Left cardiac atrium (tissue), 4 donors: ENCODE data around the gene LRRC4C. TPM values are rescaled to one million over a fixed set of nuclear protein-coding genes. Genes with fewer than 3 reads are reported as not detected.
A peak's percentile ranks its signal among the peaks of the same experiment; 100 is the strongest.

Source experiments
- ATAC-seq, 2 donors: fragments of 200-7000 bp; cut with Tn5 transposase; one replicate each; pipeline ENCODE4 v1.9.1; 2020; ENCODE audit warnings: mild to moderate bottlenecking in 2 of 2, moderate library complexity in 2 of 2
- DNase-seq: peaks from one replicate; pipeline ENCODE4 v3.0.0-alpha.2; 2020
- intact Hi-C, 2 donors: fragments of 100-400 bp; cut with DNase I; formaldehyde crosslinking; loops; one replicate each; pipeline versions ENCODE4 v1.14.1 to v1.15.1; 2022 to 2023
- total RNA-seq, 2 donors: library from RNA; stranded (reverse); fragmentation: NEBNext Ultra II Directional; extraction: Animal tissue kit (Norgen Biotek cat#: 25700); gene quantifications; one replicate each; pipeline ENCODE4 v1.2.1, GENCODE V29; 2021
- donor health status: DM: no; HTN: yes; CAD: no.
- donor health status: DM: no; HTN: yes; CAD: no; lungs with severe emphysema.
- donor health status: DM: yes; HTN: yes; CAD: no.
- donor health status: Dilated cardiomyopathy.

The LRRC4C gene
- total RNA-seq, 2 donors from 2014 or later, result 1.3 to 1.6 TPM

GRCh38 chr11:40294349-40294735 lies 1165.1 kb downstream of the LRRC4C start:
- DNase-seq (no peak), ATAC-seq (no peak)
- intact Hi-C loops, result no loop called here

- intact Hi-C loops, result no loop called here
- DNase-seq (peak; percentile 68), ATAC-seq (peak; percentile 92 to 95)
These were observed 1165.7 kb downstream of the LRRC4C start for GRCh38 chr11:40293655-40294348.

- ATAC-seq, result peak; percentile 16 to 36
- no peak for DNase-seq
- intact Hi-C loops, result no loop called here
These were observed 1166.5 kb downstream of the LRRC4C start for GRCh38 chr11:40292721-40293508.

DNA sequence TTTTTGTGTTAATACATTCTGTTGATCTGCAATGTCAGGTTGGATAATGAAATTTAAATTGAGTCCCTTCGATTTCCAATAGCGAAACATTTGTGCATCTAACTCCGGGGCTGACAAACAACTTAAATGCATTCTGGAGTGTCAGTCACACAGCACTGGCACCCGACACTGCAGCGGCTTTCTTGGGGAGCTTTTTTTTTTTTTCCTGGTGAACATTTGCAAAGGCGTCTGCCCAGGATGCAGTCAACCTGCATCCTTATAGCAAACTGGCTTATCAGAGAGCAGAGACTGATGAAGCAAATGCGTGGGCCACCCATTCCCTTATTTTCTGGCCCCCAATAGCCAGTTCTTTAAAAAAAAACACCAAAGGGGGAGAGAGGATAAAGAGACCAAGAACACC lies 1167.7 kb downstream of the LRRC4C start:
- intact Hi-C loops, result no loop called here
- DNase-seq (no peak), ATAC-seq (no peak)

DNA sequence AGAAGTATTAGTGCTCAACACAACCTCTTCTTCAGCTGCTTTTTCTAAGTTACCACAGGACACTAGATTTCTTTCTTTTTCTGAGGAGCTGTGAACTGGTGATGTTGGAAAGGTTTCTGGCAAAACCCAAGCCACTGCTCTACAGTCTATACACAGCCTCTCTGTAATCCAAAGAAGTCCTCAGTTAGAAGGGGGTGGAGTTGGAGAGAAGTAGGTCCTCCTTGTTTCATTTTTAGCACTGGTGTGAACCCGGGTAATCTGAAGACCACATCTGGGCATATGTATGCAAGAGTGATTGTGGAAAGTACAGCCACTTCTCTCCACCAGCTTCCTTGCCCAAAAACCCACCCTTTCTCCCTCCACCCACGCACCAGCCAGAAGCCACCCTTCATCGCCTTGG lies 1168.1 kb downstream of the LRRC4C start:
- peak in 1 of 2 donors; percentile 12 for ATAC-seq
- no peak for DNase-seq
- intact Hi-C loops, result no loop called here

DNA sequence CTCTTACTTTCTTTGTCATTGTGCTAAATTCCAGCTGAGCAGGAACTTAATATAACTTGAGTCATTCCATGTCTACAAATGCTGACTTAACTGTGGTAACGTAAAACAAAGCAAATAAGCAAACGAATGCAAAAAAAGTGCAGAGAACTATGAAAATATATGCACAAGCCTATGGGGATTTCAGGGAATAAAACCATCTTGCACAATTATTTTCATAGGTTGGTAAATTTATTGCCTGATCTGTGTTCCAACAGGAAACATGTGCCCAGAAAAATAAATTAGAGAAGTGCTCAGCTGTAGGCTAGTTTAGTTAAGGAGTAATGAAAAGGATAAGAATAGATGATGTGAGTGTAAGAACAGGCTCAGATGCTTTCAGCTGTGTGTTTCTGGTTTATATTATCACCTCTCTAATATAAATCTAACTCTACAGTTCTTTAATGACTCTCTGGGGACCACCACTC lies 1169.3 kb downstream of the LRRC4C start:
- intact Hi-C loops, result no loop called here
- DNase-seq (no peak), ATAC-seq (no peak)

DNA sequence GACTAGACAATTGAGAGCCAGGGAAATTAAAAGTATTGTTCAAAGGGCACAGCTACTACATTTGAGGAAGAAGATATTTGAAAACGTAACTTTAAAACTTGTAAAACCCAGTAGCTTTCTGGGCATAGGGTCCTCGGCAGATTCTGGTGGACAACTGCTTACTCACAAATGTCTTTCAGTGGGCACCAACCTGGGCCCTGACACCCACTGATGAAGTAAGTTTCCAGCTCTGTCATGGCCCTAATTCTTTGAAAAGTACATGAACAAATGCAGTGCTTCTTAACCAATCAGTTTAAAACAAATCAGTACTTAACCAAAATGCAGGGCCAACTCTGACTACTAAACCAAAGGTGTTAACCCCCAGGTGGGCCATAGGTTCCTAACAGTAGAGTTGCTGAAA lies 1170.1 kb downstream of the LRRC4C start:
- DNase-seq (no peak), ATAC-seq (no peak)
- intact Hi-C loops, result no loop called here

DNA sequence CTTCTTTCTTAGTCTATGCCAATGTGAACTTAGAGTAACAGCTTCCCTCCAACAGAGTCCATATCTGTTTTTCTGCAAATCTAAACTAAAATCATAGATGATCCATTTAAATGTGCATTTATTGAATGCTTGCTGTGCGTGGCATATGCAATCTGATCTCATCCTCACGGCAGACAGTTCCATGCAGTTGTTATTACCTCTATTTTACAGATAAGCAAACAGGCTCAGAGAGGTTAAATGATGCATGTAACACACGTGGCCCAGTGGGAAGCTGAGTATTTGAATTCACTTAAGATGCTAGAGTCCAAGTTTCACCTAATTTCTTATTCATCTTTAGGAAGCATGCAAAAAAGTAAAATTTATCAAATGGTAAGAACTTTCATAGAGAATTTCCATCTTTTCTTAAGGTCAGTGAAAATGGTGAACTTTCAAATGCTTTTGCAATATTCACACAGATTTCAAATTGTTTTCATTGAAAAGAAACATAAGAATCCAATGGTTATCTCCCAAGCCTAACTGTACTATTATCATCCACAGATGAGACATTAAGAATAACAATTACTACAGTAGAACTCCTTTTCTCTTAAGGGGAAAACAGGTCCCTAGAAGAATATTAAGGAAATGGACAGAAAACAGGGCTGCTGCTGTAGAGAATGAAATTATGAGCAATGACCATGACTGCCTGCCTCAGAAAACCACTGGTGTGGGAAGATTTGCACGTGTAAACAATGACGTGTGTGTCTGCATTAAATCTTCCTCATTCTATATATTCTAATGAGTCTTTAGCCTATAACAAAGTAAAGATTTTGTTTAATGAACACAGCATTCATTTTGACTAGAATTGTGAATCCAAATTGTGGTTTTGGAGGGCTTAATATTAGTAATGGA lies 1171.3 kb downstream of the LRRC4C start:
- intact Hi-C loops, result no loop called here

GRCh38 chr11:40286137-40286536 lies 1173.3 kb downstream of the LRRC4C start:
- ATAC-seq (no peak), DNase-seq (no peak)
- intact Hi-C loops, result no loop called here

More for the DNA sequence above, 1171.3 kb downstream of the LRRC4C start:
- ATAC-seq (no peak), DNase-seq (no peak)

DNA sequence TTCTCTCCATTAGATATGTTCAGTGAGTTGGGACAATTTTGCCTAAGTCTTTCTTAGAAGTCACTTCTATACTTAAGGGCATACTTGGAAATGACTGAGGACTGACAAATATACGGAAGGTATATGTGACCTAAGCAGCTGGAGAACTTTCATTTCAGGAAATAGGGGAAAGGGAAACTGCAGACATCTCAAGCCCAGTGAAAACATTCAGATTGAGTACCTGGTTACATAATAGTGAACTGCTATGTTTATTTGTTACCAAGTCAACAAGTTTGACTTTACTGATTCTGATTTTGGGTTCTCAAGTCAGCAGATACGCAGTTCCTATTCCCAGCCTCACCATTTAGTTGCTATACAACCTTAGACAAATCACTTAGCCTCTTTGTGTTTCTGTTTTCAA lies 1173.9 kb downstream of the LRRC4C start:
- intact Hi-C loops, result no loop called here
- ATAC-seq (no peak), DNase-seq (no peak)

DNA sequence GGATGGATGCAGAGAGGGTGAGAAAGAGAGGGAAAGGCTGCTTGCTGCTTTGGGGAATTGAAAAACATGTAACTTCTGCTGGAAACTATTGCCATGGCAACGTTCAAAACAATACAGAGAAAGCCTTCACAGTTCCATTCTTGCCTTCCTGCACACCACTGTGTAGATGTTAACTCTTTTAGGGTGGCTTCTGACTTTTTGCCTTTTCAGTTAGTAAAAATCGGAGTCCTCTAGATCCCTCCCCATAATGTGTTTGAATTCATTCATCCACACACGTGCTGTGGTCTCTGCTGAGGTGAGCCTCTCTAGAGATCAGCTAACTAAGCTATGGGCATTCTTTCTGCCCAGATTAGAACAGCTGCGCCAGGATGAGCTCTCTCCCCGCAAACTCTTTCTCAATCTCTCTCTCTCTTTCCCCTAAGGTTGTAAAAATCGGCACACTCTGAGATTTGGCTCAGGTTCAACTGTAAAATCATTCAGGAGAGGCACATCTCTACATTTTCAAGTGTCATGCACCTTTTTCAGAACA lies 1178.3 kb downstream of the LRRC4C start:
- ATAC-seq (peak; percentile 79 to 85), DNase-seq (no peak)
- intact Hi-C loops, result no loop called here

DNA sequence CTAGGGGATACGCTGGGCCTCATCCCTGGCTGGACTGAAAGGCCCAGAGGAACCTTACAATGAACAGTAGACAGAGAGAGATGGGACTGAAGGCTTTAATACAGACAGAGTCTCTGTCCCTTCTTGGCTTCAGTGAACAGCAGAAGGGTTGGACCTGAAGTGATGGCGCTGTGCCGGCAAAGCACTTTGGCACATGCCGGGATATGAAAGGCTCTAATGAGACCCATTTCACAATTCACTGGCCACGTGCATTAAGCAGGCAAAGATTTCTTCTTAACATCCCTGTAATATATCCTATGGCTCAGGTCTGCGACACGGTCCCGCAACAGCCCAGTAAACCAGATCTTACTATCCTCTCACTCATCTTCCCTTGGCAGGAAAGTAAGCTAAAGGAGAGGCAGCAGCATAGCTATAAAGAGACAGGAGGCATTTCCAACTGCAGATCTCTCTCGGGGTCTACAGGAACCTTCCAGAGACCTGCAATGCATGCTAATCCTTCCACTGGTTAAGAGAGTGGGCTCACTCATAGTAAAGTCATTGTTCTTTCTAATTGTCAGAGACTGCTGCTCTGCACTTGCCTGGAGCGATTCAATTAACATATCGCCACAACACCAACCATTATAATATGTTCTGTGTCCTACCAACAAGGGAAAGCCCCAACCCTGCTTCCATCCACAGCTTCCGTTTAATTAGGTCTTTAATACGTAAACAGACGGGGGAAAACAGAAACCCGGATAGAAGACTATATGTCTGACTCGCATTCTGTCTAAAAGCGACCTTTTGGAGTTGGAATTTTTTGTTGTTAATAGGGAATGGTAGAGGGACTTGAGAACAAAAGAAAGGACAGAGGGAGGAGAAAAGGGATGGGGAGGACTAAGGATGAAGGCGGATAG lies 1179.0 kb downstream of the LRRC4C start:
- peak; percentile 38 for DNase-seq

GRCh38 chr11:40276960-40277359 lies 1182.5 kb downstream of the LRRC4C start:
- no peak for DNase-seq
- no peak for ATAC-seq
- intact Hi-C loops, result no loop called here

More for the DNA sequence above, 1179.0 kb downstream of the LRRC4C start:
- peak; percentile 54 to 75 for ATAC-seq
- intact Hi-C loops, result no loop called here

DNA sequence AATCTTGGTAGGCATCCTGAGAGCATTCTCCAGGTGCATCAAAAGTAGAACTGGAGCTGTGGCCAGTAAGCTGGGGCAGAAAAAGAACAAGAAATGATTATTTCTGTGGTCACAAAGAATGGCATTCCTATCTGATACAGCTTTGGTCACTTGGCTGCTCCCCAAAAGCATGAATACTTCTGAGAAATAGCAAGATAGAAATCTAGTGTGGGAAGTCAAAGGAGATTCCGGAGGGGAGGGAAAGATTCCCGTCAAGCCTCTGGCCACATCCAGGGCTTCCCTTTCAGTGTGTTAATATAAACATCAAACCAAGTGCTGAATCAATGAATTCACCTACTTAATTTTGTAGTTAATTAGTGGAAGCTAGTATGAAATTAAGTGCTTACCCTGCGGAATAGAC lies 1185.4 kb downstream of the LRRC4C start:
- DNase-seq, result no peak
- intact Hi-C loops, result no loop called here
- no peak for ATAC-seq

DNA sequence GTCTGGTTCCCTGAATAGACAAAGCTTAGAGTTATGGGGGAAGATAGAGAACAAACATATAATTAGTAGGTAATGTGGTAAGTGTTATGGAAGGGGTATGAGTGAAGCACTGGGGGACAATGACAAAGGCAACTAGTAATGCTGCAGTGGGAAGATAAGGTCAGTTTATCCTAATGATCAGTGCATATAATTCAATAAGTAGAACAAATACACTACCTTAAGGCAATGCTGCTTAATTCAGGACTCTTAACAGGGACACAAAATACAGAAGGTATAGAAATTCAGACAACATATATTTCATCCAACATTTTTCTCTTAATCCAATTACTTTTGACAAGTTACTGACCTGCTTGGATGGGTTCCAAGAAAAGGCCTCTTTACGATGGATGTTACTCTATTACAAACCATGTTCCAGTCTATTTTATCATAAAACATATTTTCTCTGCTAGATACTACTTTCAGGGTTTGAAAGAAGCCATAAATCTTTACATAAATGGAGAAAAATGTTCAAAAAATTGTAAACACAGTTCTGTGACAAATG lies 1186.2 kb downstream of the LRRC4C start:
- no peak for DNase-seq
- intact Hi-C loops, result no loop called here
- ATAC-seq, result no peak

- no peak for ATAC-seq
- DNase-seq, result no peak
- intact Hi-C loops, result no loop called here
These were observed 1188.1 kb downstream of the LRRC4C start for GRCh38 chr11:40271361-40271760.

DNA sequence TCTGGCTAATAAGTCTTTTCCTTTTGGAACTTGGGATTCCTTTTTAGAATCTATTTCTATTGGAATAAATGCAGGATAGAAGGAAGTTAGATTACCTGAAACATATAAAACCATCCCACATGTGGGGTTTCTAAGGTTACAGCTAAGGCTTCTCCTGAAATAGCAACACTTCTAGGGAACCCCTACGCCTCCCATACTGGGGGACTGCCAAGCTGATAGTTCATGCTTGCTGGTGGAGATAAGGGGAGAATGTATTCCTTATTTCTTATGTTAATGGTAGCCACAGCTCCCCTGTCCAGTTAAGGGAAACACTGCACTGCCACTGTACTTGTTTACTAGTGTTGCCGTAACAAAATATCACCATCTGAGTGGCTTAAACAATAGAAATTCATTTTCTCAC lies 1189.6 kb downstream of the LRRC4C start:
- intact Hi-C loops, result no loop called here
- ATAC-seq (peak in 1 of 2 donors; percentile 49), DNase-seq (no peak)

DNA sequence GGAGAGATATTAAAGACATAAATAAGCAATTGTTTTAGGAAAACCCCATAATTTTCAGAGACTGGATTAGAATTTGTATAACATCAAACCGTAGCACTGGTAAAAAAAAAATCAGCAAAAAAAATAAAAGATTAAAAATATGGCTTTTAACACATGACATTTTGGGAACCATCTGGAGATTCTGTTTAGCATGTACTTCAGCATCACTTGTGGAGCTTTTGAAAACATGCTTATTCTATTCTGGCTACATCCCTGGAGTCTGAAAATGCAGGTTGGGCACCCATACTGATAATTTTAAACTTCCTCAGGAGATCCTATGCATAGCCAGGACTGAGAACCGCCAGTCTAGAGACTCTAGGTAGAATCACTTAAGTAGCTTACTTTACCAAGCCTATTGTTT lies 1190.9 kb downstream of the LRRC4C start:
- intact Hi-C loops, result no loop called here
- no peak for ATAC-seq

More for the DNA sequence above, 1190.9 kb downstream of the LRRC4C start:
- no peak for DNase-seq
